ENCODE data around the gene TP53TG3.
"Not testable (repeated sequence)": the region's sequence is repeated elsewhere in the genome, so short reads cannot be mapped to it uniquely, and the experiment has no call there.

GRCh38 chr16:32645278-32645908 is 30.6 kb downstream of the TP53TG3 start:
- TF ChIP-seq CTCF, POLR2A (IDR thresholded peaks at IDR 0.05): not testable (repeated sequence)
